ENCODE results near the gene ABCG2. TPM values are rescaled to one million over a fixed set of nuclear protein-coding genes. Genes with fewer than 3 reads are reported as not detected.

The ABCG2 gene
- total RNA-seq, 4 donors from 2014 or later, result 3.4 to 16.2 (median 7.9) TPM

DNA sequence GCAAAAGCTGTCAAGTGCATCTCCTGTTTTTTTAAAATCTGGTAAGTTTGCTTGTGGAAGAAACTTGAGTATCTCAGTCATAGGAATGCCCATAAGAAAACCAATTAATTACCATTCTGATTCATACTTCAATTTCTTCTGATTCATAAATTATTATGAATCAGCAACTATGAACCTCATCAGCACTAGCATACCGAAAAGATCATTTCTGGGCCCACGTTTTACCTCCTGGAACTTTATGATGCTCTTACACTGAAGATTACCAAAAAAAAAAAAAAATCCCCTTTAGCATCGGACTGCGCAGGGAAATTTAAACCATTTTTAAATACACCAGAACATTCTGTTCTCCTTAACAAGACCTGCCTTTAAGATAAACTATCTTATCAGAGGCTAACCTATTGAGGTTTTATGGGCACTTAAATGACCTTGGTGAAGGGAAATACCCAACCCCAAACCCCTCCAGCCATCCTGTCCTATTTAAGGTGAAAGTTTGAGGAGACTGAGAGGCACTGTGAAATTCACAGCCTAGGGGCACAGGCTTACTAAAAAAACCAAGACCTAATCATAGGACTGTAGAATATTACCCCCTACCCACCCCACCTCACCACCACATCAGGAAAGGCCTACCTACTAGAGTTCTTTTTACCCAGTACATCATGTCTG is 38.2 kb upstream of the ABCG2 start:
- no peak for ATAC-seq (ENCODE audit: low FRiP score)
- TF ChIP-seq, protein P1, sequence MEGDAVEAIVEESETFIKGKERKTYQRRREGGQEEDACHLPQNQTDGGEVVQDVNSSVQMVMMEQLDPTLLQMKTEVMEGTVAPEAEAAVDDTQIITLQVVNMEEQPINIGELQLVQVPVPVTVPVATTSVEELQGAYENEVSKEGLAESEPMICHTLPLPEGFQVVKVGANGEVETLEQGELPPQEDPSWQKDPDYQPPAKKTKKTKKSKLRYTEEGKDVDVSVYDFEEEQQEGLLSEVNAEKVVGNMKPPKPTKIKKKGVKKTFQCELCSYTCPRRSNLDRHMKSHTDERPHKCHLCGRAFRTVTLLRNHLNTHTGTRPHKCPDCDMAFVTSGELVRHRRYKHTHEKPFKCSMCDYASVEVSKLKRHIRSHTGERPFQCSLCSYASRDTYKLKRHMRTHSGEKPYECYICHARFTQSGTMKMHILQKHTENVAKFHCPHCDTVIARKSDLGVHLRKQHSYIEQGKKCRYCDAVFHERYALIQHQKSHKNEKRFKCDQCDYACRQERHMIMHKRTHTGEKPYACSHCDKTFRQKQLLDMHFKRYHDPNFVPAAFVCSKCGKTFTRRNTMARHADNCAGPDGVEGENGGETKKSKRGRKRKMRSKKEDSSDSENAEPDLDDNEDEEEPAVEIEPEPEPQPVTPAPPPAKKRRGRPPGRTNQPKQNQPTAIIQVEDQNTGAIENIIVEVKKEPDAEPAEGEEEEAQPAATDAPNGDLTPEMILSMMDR (IDR thresholded peaks at IDR 0.05), result no peak
- no peak for DNase-seq (ENCODE audit: low spot score)

DNA sequence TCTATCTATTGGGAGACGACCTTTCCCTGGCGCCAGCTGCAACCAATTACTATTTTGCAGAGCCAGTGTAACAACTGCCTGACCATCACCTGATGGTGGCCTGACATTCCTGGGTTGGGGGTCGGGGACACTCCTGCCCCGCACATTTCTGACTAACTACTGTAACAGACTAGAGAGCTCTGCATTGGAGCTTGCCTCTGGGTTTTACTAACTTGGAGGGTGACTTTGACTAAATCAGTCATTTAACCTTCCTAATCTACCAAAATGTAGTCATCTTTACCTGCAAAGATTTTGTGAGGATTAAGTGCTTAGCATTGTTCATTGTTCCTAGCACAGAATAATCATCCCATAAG is 37.5 kb upstream of the ABCG2 start:
- ATAC-seq (ENCODE audit: low FRiP score) (no peak), DNase-seq (ENCODE audit: low spot score) (no peak)
- TF ChIP-seq, protein P1 (IDR thresholded peaks at IDR 0.05), result no peak

DNA sequence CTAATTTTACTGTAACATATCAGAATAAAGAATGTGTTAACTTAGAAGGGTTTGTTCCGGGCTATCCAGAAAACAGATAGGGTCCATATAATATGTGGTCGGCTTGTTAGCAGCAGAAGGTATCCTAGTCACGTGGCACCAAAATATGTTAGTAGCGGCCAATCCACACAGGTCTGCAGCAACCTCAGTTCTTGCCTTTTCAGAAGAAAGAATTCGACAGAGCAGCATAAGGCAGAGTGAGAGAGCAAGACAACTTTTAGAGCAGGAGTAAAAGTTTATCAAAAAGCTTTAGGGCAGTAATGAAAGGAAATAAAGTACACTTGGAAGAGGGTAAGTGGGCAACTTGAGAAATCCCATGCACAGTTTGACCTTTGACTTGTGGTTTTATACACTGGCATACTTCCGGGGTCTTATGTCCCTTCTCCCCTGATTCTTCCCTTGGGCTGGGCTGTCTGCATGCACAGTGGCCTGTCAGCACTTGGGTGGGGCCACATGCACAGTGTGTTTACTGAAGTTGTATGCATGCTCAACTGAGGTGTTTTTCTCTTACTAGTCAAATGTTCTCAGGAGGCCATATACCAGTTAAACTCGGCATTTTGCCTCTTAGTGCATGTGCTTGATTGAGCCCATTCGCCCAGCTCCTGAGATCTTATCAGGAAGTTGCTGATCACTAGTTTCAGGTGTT is 37.0 kb upstream of the ABCG2 start:
- TF ChIP-seq, protein P1 (IDR thresholded peaks at IDR 0.05), result no peak
- no peak for DNase-seq (ENCODE audit: low spot score)

DNA sequence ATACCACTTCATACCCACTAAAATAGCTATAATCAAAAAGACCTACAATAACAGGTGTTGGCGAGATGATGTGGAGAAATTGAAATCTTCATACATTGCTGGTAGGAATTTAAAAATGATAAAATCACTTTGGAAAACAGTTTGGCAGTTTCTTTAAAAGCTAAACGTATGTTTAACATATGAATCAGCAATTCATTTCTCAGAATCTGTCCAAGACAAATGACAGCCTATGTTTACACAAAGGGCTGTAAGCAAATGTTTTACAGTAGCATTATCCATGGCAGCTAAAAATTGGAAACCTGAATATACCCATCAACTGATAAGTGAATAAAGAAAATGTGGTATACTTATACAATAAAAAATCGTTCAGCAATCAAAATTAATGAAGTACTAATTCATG is 33.0 kb upstream of the ABCG2 start:
- no peak for DNase-seq (ENCODE audit: low spot score)
- no peak for ATAC-seq (ENCODE audit: low FRiP score)
- TF ChIP-seq, protein P1 (IDR thresholded peaks at IDR 0.05), result no peak

More for the DNA sequence above, 37.0 kb upstream of the ABCG2 start:
- no peak for ATAC-seq (ENCODE audit: low FRiP score)

DNA sequence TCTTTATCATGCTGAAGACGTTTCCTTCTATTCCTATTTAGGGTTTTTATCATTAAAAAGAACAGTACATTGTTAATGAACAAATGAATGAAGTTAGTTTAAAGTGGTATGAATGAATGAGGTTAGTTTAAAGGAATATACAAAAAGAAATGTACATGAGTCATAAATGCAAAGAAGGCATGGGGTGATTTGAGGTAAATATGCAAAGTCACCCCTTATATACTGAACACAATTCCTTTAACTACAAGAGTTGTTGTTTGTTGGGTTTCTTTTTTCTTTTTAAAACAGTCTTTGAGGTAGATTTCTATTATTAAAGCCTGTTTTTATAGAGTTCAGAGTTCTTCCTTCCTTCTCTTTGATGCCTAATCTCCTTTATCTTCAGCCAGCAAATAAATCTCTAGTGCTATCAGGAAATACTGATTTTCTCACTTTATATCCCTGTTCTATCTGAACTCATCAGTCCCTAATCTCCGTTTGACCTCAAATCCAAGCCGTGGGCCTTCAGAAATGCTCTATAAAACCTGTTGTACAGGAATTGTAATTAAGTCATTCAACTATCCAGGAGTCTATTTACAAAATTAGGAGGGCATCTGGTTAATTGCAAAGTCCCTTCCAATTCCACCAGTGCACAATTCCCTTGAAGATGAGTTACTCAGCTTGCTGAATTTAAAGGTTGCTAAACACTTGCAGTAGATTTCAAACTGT is 31.6 kb upstream of the ABCG2 start:
- ATAC-seq (ENCODE audit: low FRiP score) (no peak), DNase-seq (ENCODE audit: low spot score) (no peak)
- TF ChIP-seq, protein P1 (IDR thresholded peaks at IDR 0.05), result no peak

DNA sequence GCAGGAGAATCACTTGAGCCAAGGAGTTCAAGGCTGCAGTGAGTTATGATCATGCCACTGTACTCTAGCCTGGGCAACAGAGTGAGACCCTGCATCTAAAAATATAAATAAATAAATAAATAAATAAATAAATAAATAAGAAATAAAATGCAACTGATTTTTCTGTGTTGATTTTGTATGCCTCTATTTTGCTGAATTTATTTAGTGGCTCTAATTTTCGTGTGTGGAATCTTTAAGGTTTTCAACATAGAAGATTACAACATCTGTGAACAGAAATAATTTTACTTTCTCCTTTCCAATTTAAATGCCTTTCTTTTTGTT is 30.9 kb upstream of the ABCG2 start:
- ATAC-seq (ENCODE audit: low FRiP score) (no peak), DNase-seq (ENCODE audit: low spot score) (no peak)
- TF ChIP-seq, protein P1 (IDR thresholded peaks at IDR 0.05), result no peak

Data from omental fat pad (tissue), 4 donors.